HG03159 (cell line): ENCODE data around the gene VWA8.
"Not testable (repeated sequence)": the region's sequence is repeated elsewhere in the genome, so short reads cannot be mapped to it uniquely, and the experiment has no call there.

Experiments
- ATAC-seq: cut with Tn5 transposase; IDR thresholded peaks from one replicate; pipeline ENCODE4 v1.9.1; 2021; ENCODE audit warnings: mild to moderate bottlenecking, moderate library complexity; ENCODE audit not compliant: unreplicated experiment

Gene VWA8

DNA sequence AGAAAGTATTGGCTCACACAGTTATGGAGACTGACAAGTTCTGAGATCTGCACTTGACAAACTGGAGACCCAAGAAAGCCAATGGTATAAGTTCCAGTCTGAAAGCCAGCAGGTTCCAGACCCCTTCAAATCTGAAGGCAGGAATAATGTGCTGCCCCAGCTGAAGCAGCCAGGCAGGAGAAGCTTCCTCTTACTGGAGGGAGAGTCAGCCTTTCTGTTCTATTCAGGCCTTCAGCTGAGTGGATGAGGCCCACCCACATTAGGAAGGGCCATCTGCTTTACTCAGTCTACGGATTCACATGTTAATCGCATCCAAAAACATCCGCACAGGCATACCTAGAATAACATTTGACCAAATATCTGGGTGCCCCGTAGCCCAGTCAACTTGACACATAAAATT, 8.2 kb upstream of the VWA8 start:
- ATAC-seq: no peak

GRCh38 chr13:41966671-41967070, 5.8 kb upstream of the VWA8 start:
- ATAC-seq: no peak

GRCh38 chr13:41962994-41963393, 2.1 kb upstream of the VWA8 start:
- ATAC-seq: no peak

GRCh38 chr13:41961466-41961760, 504 bp upstream of the VWA8 start:
- no peak for ATAC-seq

GRCh38 chr13:41960211-41960636, 685 bp downstream of the VWA8 start:
- ATAC-seq: no peak

DNA sequence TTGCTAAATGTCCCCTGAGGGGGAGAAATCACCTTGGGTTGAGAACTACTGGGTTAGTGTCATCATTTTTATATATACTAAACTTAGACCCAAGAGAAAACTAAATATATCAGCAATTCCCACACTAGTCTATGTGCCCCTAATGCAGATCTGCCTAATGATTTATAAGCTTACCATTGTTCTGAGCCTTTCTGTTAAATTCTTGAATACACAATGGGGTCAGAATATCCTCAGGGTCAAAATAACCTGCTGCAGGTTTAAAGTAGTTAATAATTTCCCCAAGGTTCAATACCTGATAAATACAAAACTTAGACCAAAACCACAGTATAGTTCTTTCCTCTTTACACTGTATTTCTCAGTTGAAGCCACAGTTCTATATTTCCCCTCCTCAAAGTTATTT, 4.6 kb downstream of the VWA8 start:
- no peak for ATAC-seq

DNA sequence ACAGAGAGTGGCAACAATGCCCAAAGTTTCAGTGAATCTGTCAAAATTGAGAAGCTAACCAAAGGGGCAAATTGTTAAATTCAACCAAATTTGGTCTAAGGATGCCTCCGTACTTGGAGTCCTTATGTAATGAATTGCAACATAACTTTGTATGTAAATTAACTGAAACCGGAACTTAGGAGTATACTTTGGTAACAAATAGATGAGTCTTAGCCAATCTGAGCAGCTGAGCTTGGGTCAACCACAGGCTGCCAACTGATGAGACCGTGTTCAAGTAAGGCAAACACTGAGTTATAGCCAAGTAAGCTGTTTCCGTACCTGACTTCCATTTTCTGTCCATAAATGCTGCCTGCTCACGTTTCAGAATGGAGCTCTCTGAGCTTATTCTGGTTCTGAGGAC, 5.3 kb downstream of the VWA8 start:
- no peak for ATAC-seq

GRCh38 chr13:41954226-41954625, 6.7 kb downstream of the VWA8 start:
- ATAC-seq: no peak

DNA sequence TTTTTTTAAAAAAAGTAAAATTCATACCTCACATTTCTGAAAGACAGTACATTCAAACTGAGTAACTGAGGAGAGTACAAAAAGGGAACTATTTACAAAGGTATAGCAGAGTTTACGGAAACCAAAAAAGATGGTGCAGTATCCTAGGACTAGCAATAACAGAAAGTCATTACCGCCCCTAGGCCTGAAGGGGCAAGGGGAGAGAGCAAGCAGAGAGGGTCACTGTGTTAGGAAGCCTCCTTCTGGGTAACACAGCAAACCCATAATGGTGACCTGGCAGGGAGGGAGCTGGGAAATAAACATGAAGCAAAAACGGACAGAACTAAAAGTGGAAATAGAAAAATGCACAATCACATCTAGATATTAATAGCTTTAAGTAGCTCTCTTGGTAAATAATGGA, 8.2 kb downstream of the VWA8 start:
- no peak for ATAC-seq

DNA sequence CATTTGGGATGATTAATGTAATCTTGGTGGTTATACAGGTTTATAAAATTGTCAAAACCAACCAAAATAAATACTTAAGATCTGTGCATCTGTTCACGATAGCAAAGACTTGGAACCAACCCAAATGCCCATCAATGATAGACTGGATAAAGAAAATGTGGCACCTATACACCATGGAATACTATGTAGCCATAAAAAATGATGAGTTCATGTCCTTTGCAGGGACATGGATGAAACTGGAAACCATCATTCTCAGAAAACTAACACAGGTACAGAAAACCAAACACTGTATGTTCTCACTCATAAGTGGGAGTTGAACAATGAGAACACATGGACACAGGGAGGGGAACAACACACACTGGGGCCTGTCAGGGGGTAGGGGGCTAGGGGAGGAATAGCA, 11.8 kb downstream of the VWA8 start:
- ATAC-seq: not testable (repeated sequence)

DNA sequence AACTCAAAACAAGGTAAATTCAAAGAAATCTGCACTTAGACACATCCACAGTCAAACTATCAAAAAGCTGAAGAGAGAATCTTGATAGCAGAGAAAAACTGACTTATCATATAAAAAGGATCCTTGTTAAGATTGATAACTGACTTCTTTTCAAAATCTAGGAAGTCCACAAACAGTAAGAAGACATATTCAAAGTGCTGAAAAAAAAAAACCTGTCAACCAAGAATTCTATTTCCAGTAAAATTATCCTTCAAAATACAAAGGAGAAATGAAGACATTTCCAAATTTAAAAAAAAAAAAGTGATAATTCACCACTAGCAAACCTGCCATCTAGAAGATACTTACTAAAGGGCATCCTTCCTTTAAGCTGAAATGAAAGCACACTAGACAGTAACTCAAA, 15.0 kb downstream of the VWA8 start:
- no peak for ATAC-seq

GRCh38 chr13:41944635-41945397, 16.1 kb downstream of the VWA8 start:
- no peak for ATAC-seq

DNA sequence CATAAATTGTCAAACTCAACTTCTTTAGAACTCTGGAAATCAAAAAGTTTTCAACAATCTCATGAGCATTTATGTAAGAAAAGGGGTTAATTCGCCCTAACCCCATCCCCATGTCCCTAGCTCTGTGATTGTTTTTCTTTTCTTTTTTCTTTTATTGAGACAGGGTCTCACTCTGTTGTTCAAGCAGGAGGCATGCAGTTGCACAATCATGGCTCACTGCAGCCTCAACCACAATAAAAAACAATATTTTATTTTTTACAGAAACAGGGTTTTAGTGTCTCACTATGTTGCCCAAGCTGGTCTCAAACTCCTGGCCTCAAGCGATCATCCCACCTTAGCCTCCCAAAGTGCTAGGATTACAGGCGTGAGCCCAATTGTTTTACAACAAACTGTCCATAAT, 16.7 kb downstream of the VWA8 start:
- ATAC-seq: no peak

GRCh38 chr13:41942462-41943094, 18.3 kb downstream of the VWA8 start:
- no peak for ATAC-seq

DNA sequence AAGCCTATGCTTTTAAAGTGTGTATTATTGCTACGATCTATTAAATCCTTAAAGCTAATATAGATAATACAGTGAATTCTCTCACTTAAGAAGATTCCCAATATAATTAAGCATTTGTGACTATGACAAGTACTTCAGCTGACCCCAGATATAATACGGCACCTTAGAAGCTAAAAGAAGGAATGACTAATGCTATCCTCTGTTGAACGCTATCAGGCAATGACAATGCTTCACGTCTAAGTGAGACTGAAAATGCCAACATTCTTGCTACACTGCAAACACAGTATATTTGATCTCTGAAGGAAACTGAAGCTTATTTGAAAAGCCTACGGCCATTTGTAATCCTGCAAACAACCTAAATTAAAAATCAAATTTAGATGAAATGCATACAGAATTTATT, 19.7 kb downstream of the VWA8 start:
- ATAC-seq: no peak

DNA sequence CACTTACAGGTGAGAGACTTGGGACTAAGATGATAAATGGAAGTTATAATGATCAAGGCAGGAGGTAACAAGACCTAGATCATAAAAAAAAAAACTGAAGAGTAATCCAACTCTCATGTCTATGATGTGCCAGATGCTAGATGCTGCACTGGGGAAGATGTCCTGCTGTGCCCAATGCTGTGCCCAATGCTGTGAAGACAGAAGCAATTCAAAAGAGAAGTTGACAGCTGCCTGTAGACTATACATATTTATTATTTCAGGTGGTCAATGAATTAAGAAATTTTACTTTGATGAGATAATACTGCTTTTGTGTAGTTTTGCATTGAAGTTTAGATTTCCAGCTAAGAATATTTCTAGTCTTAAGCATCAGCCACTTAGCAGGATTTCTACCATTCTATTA, 21.5 kb downstream of the VWA8 start:
- no peak for ATAC-seq

GRCh38 chr13:41938918-41939317, 22.0 kb downstream of the VWA8 start:
- no peak for ATAC-seq

GRCh38 chr13:41937388-41937787, 23.5 kb downstream of the VWA8 start:
- ATAC-seq: no peak

GRCh38 chr13:41935501-41935900, 25.4 kb downstream of the VWA8 start:
- ATAC-seq: no peak

GRCh38 chr13:41934994-41935393, 25.9 kb downstream of the VWA8 start:
- ATAC-seq: no peak

GRCh38 chr13:41934120-41934519, 26.8 kb downstream of the VWA8 start:
- no peak for ATAC-seq

DNA sequence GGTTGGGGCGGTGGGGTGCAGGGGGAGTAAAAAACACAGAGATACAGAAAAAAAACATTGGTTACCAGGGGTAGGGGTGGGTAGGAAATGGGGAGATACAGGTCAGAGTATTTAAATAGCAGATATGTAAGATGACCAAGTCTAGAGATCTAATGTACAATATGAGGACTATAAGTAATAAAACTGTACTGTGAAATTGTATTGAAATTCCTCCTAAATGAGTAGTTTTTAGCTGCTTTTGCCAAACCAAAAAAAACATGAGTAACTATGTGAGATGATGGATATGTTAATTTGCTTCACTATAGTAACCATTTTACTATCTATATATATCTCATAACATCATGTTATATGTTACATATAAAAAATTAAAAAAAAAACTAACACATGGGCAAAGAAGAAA, 29.6 kb downstream of the VWA8 start:
- no peak for ATAC-seq

DNA sequence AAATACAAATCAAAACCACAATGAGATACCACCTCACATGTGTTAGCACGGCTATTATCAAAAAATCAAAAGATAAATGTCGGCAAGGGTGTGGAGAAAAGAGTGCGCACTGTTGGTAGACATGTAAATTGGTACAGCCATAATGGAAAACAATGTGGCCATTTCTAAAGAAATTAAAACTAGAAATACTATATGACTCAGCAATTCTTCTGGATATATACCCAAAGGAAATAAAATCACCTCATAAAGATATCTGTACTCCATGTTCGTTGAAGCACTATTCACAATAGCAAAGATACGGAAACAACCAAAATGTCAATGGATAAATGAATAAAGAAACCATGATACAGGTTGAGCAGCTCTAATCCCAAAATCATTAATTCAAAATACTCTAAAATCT, 30.8 kb downstream of the VWA8 start:
- no peak for ATAC-seq
